HFFc6 (cell line): Measurements from ENCODE around the gene SYCE3. TPM values are rescaled to one million over a fixed set of nuclear protein-coding genes. Genes with fewer than 3 reads are reported as not detected.

ENCODE experiments used
- DNase-seq: peaks from one replicate; pipeline ENCODE4 v3.0.0-alpha.2; 2018
- H3K27ac Mint-ChIP-seq: 2 replicates; pipeline ENCODE4 v1.8.0; 2020; ENCODE audit warnings: mild to moderate bottlenecking, mixed read lengths
- H3K27me3 Mint-ChIP-seq: 2 replicates; pipeline ENCODE4 v1.8.0; 2021; ENCODE audit warnings: mild to moderate bottlenecking, moderate library complexity, mixed read lengths; ENCODE audit not compliant: insufficient read depth
- H3K36me3 Mint-ChIP-seq: 2 replicates; pipeline ENCODE4 v1.8.0; 2021; ENCODE audit warnings: low read depth, mixed read lengths
- H3K4me1 Mint-ChIP-seq: 2 replicates; pipeline ENCODE4 v1.8.0; 2020; ENCODE audit warnings: low read depth, mixed read lengths
- H3K4me3 Mint-ChIP-seq: 2 replicates; pipeline ENCODE4 v1.8.0; 2020; ENCODE audit warnings: mild to moderate bottlenecking, moderate library complexity, mixed read lengths
- H3K9me3 Mint-ChIP-seq: 2 replicates; pipeline ENCODE4 v1.8.0; 2020; ENCODE audit warnings: mild to moderate bottlenecking, mixed read lengths
- total RNA-seq, 6 experiments: library from RNA; stranded (reverse); fragmentation: NEBNext Ultra II Directional; extraction: Animal tissue kit (Norgen Biotek cat#: 25700); gene quantifications; 2 replicates in 1 of 6; 3 replicates in 5 of 6; pipeline ENCODE4 v1.2.3, GENCODE V29; 2021
- TF ChIP-seq, protein P1 (sequence below): fragments of 200-600 bp; sonication (generic); IDR thresholded peaks from 2 replicates; pipeline ENCODE4 v1.5.0; 2021; ENCODE audit warnings: antibody characterized with exemption, mild to moderate bottlenecking

SYCE3 gene
- total RNA-seq, 6 experiments from 2014 or later: not detected

DNA sequence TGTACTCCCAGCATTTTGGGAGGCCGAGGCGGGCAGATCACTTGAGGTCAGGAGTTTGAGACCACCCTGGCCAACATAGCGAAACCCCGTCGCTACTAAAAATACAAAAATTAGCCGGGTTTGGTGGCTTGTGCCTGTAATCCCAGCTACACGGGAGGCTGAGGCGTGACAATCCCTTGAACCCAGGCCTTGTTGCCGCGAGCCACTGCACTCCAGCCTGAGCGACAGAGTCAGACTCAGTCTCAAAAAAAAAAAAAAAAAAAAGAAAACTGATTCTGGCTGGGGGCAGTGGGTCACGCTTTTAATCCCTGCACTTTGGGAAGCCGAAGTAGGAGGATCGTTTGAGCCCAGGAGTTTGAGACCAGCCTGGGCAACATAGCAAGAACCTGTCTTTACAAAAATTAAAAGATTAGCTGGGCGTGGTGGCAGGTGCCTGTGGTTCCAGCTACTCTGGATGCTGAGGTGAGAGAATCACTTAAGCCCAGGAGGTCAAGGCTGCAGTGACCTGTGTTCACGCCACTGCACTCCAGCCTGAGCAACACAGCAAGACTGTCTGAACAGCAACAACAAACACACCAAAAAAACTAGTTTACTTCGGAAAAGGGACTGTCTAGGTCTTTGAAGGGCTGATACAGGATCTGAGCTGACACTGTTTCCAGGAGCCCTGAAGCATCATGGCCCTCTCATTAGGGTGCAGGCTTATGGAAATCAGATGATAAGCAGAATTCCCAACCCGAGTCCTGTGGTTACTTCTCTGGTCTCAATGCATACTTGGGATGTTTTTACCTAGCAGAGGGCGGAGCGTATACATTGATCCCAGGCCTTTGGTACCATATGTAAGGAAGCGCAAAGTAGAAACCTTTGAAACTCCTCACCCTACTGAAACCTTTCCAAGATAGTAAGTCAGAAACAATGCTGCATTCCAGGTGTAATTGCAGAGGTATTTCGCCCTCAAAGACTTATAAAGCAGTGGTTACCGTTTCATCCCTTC is 21.7 kb upstream of the SYCE3 start:
- H3K27me3 Mint-ChIP-seq: peaks cover 6% of the 10 kb centered on the region; the same call in 1 of the 2 replicates
- H3K4me3 Mint-ChIP-seq: peak overlapping the region; percentile 92
- no peak for DNase-seq
- H3K9me3 Mint-ChIP-seq: no peaks in the 10 kb centered on the region
- H3K4me1 Mint-ChIP-seq: peaks cover 7% of the 10 kb centered on the region
- no peak overlapping the region for H3K27ac Mint-ChIP-seq
- no peaks in the 10 kb centered on the region for H3K36me3 Mint-ChIP-seq
- TF ChIP-seq, protein P1, sequence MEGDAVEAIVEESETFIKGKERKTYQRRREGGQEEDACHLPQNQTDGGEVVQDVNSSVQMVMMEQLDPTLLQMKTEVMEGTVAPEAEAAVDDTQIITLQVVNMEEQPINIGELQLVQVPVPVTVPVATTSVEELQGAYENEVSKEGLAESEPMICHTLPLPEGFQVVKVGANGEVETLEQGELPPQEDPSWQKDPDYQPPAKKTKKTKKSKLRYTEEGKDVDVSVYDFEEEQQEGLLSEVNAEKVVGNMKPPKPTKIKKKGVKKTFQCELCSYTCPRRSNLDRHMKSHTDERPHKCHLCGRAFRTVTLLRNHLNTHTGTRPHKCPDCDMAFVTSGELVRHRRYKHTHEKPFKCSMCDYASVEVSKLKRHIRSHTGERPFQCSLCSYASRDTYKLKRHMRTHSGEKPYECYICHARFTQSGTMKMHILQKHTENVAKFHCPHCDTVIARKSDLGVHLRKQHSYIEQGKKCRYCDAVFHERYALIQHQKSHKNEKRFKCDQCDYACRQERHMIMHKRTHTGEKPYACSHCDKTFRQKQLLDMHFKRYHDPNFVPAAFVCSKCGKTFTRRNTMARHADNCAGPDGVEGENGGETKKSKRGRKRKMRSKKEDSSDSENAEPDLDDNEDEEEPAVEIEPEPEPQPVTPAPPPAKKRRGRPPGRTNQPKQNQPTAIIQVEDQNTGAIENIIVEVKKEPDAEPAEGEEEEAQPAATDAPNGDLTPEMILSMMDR: no peak

DNA sequence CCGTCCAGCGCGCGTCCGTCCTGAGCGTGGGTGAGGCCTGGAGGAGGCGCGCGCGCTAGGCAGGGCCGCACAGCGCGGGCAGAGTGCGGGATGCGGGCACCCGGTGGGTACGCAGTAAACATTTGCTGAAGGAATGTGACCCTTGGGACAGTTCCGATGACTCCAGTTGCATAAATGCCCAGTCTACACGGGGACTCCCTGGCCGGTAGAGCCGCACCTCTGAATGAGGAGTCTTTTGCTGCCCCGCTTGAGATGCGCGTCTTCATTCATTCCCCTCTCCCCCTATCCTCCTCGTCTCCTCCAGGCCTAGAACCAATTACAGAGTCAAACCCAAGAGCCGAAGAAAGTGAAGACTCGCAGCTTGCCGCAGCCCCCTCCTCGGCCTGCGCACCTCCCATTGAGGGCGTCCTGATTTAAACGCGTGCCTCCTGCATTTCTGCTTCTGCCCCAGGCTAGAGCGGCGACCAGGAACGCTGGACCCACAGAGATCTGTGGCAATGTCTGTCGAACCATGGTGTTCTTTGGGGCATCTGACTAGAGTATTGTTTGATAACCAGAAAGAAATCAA is 20.7 kb upstream of the SYCE3 start:
- Mint-ChIP-seq H3K9me3 (no peaks in the 10 kb centered on the region), H3K27me3 (peaks cover 9% of the 10 kb centered on the region; the same call in 1 of the 2 replicates), H3K36me3 (no peaks in the 10 kb centered on the region), H3K27ac (peak overlapping the region; percentile 37), H3K4me1 (peaks cover 13% of the 10 kb centered on the region), H3K4me3 (peak overlapping the region; percentile 92)
- TF ChIP-seq, protein P1: no peak
- DNase-seq: no peak

DNA sequence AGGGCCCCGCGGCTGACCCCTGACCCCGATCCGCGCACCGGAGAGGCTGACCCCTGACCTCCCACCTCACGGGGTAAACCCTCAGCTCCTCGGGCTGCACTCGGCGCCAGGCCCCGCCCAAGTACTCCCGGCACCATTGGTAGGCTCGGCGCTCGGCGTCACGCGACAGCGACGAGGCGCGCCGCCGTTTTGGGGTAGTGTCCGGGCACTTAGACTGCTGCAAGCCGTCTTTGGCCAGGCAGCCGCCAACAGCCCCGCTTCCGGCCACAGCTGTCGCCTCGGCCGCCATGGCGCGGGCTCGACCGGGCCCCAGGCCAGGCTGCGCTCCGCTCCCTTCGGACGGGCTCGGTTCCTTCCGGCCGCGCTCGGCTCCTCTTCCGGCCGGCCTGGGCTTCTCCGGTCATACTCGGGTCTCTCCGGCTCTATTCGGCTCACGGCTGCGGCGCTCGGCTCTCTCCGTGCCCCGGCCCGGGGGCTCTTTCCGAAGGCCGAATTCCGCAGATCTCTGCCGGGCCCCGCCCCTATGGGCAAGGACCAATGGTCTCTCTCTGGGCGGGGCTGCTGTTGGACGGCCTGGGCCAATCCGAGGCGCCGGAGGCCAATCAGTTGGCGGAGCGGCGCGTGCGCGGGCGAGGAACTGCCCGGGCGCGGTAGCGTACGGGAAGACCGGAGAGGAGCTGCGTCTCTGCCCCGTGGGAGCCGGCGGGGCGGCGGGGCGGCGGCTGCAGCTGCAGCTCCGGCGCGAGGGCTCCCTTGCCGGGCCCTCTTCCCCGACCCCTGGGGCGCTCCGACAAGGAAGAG is 20.0 kb upstream of the SYCE3 start, which contains the start of gene CHKB:
CHKB (minus strand) TSS at position 357 of the 801 bp plus-strand sequence; CDS start at position 289, 68 bp downstream.
- H3K27ac Mint-ChIP-seq: peak within 1 kb of the TSS; percentile 88
- H3K4me3 Mint-ChIP-seq: peak within 1 kb of the TSS; percentile 92
- DNase-seq: peak; percentile 97
- no peaks in the 10 kb centered on the region for H3K9me3 Mint-ChIP-seq
- H3K4me1 Mint-ChIP-seq: peaks cover 14% of the 10 kb centered on the region
- peaks cover 10% of the 10 kb centered on the region; the same call in 1 of the 2 replicates for H3K27me3 Mint-ChIP-seq
- no peaks in the 10 kb centered on the region for H3K36me3 Mint-ChIP-seq
- TF ChIP-seq, protein P1: no peak

DNA sequence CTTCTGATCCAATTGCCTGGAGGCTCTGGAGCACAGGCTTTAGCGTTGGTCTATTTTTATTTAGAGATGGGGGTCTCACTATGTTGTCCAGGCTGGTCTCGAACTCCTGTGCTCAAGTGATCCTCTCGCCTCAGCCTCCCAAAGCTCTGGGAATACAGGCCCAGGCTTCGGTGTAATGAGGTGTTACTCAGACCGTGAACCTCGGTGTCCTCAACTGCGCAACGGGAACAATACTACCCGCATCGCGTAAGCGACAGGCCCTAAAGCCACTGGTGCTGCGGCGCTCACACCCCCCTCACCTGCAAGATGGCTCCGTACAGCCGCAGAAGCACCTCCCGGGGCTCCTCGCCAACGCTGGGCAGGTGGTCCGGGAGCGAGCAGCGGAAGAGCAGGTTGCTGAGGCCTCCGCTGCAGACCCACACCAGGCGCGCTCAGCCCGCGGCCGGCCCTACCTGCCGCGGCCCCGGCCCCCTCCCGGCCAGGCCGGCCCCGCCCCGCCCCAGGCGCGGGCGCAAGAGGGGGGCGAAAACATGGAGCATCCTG is 19.3 kb upstream of the SYCE3 start:
- peak overlapping the region; percentile 92 for H3K4me3 Mint-ChIP-seq
- peak overlapping the region; percentile 88 for H3K27ac Mint-ChIP-seq
- peaks cover 11% of the 10 kb centered on the region for H3K27me3 Mint-ChIP-seq
- peaks cover 14% of the 10 kb centered on the region for H3K4me1 Mint-ChIP-seq
- H3K36me3 Mint-ChIP-seq: no peaks in the 10 kb centered on the region
- no peak for DNase-seq
- H3K9me3 Mint-ChIP-seq: no peaks in the 10 kb centered on the region
- TF ChIP-seq, protein P1: no peak
